ENCODE measurements around the gene TMEM179. TPM values are rescaled to one million over a fixed set of nuclear protein-coding genes. Genes with fewer than 3 reads are reported as not detected.

The TMEM179 gene
- total and polyA plus RNA-seq, 2 of the 8 experiments (the other 6 are each of a cell fraction or from before 2014, with no cell fraction given), result 2.9 to 4.0 TPM

- Histone ChIP-seq H4K91ac (replicated peaks; ENCODE audit: insufficient read length, low read length) (peak overlapping the region; percentile 65), H3K18ac (ENCODE audit: extremely low read depth, low read length) (no peak overlapping the region), H3K9me3 (ENCODE audit: insufficient read depth in 2 of 2, low read depth in 1 of 2, low read length in 1 of 2) (no peaks in the 10 kb centered on the region), H3K23me2 (ENCODE audit: low read depth, low read length) (no peaks in the 10 kb centered on the region), H2BK12ac (ENCODE audit: low read depth, low read length) (0 out of 2 replicates have a peak overlapping the region, but pooled peaks have one; percentile 19), H3K4me1 (replicated peaks in 1 of 4; ENCODE audit: control insufficient read depth in 3 of 4, insufficient read depth in 4 of 4, low read length in 3 of 4) (no peaks in the 10 kb centered on the region), H3K4me2 (ENCODE audit: insufficient read depth in 1 of 2, low read depth in 2 of 2, low read length in 2 of 2) (no peak overlapping the region), H3K14ac (ENCODE audit: insufficient read length) (peak overlapping the region; percentile 51), H3K9ac (replicated peaks in 1 of 4; ENCODE audit: extremely low read depth in 1 of 4, low read depth in 3 of 4, low read length in 3 of 4) (no peak overlapping the region), H2BK20ac (ENCODE audit: low read length) (peak overlapping the region; percentile 29; the same call in 1 of the 2 replicates), H2BK5ac (ENCODE audit: low read depth, low read length) (peak overlapping the region; percentile 73), H2AFZ (ENCODE audit: low read length) (no peak overlapping the region), H3K4me3 (ENCODE audit: extremely low read depth in 1 of 4, insufficient read depth in 2 of 4, low read depth in 3 of 4, low read length in 4 of 4) (no peak overlapping the region), H3K79me1 (ENCODE audit: low read depth, low read length) (peaks cover 4% of the 10 kb centered on the region; the same call in 1 of the 2 replicates), H3K56ac (replicated peaks; ENCODE audit: insufficient read length, low read depth, low read length) (no peak overlapping the region), H3K23ac (ENCODE audit: insufficient read length) (no peak overlapping the region), H3K36me3 (ENCODE audit: control insufficient read depth in 2 of 4, insufficient read depth in 4 of 4, low read length in 3 of 4) (no peaks in the 10 kb centered on the region; a peak in 1 of 8 replicates), H3K4ac (replicated peaks; ENCODE audit: insufficient read length, low read depth, low read length) (no peak overlapping the region), H3K79me2 (ENCODE audit: control insufficient read depth in 1 of 2, insufficient read depth in 2 of 2, low read length in 2 of 2) (no peaks in the 10 kb centered on the region), H2AK5ac (ENCODE audit: low read depth, low read length) (peak overlapping the region; percentile 60), H2BK120ac (replicated peaks; ENCODE audit: low read depth, low read length) (no peak overlapping the region), H4K5ac (ENCODE audit: insufficient read length, low read depth, low read length) (no peak overlapping the region), H2BK15ac (ENCODE audit: low read length) (peak overlapping the region; percentile 74; the same call in 1 of the 2 replicates), H4K20me1 (replicated peaks in 1 of 2; ENCODE audit: control insufficient read depth in 1 of 2, insufficient read depth in 2 of 2, low read length in 2 of 2) (peaks cover 0 to 6% of the 10 kb centered on the region in 2 experiments), H3K27ac (ENCODE audit: low read depth, low read length) (no peak overlapping the region), H3K27me3 (replicated peaks in 1 of 4; ENCODE audit: control insufficient read depth in 3 of 4, extremely low read depth in 1 of 4, insufficient read depth in 3 of 4, low read length in 3 of 4) (no peaks in the 10 kb centered on the region), H4K8ac (ENCODE audit: extremely low read depth, insufficient read depth, low read length) (no peak overlapping the region)
- 77% methylated on average over 3 of the region's 3 CpGs; no CpG with 5 or more reads in 1 of the 2 experiments for WGBS, 2 experiments (ENCODE audit: extremely low coverage in 1 of 2, insufficient coverage in 1 of 2, insufficient read length in 1 of 2, insufficient replicate concordance in 2 of 2, low coverage in 1 of 2, low lambda C conversion rate in 2 of 2, missing lambda C conversion rate in 1 of 2)
- TF ChIP-seq TAF1 (IDR thresholded peaks at IDR 0.05; ENCODE audit: low read depth, low read length) (no peak), MAFK (IDR thresholded peaks at IDR 0.05; ENCODE audit: low read depth, low read length) (no peak), HDAC6 (IDR thresholded peaks at IDR 0.05; ENCODE audit: low read depth, low read length) (no peak), TAF7 (optimal IDR thresholded peaks at IDR 0.05; ENCODE audit: borderline replicate concordance, low read depth, low read length) (no peak), TCF12 (IDR thresholded peaks at IDR 0.05; ENCODE audit: low read depth, low read length) (no peak), CEBPB (IDR thresholded peaks at IDR 0.05; ENCODE audit: low read depth, low read length) (no peak), TBP (IDR thresholded peaks at IDR 0.05; ENCODE audit: low read depth, low read length) (no peak), CHD1 (IDR thresholded peaks at IDR 0.05; ENCODE audit: low read depth, low read length) (no peak), CHD2 (IDR thresholded peaks at IDR 0.05; ENCODE audit: low read length) (no peak), ASH2L (IDR thresholded peaks at IDR 0.05; ENCODE audit: low read length) (no peak), TEAD4 (IDR thresholded peaks at IDR 0.05; ENCODE audit: low read depth, low read length) (no peak), JUND (IDR thresholded peaks at IDR 0.05; ENCODE audit: low read length) (no peak), SUZ12 (IDR thresholded peaks at IDR 0.05; ENCODE audit: low read length) (no peak), CBX8 (IDR thresholded peaks at IDR 0.05; ENCODE audit: borderline replicate concordance, low read depth, low read length) (no peak), SP4 (IDR thresholded peaks at IDR 0.05; ENCODE audit: low read length) (no peak), FOSL1 (IDR thresholded peaks at IDR 0.05; ENCODE audit: insufficient read depth, low read depth, low read length) (no peak)
- DNase-seq (ENCODE audit: low read depth in 1 of 2, low spot score in 2 of 2) (no peak), FAIRE-seq (no peak)
- ChIA-PET POLR2A (ENCODE audit: partially characterized antibody) (no interaction called here), CTCF (ENCODE audit: partially characterized antibody) (interaction anchor here (0.9 to 3.0 kb wide), 7 partner anchors 10 to 118 kb away, joined by 3 to 11 read pairs (median 3); no protein-coding TSS in a partner anchor)
Measured at GRCh38 chr14:104592292-104592672, 12.3 kb downstream of the TMEM179 start.

All from H1 (cell line).